ENCODE measurements around the gene CETN1.

DNA sequence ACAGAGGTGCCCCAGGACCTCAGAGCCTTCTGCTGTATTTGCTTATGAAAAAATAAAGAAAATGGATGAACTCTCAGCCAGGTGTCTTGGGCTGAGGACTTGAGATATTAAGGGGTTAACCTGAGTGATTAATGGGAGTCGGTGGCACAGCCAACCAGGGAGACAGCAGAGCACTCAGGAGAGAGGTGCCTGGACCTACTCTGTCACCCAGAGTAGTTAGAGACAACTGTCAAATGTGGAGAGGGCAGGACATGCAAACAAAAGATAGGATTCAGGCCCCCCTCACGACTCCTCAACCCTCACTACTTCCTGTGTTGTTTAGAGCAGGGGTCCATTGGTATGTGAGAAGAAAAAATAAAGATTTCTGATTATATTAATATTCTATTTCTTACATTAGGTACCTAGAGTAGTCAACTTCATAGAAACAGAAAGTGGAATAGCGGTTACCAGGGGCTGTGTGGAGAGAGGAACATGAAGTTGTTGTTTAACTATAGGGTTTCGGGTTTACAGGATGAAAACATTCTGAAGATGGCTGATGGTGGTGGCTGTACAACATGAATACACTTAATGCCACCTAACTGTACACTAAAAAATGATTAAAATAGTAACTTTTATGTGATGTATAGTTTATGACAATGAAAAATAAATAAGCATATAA lies 28.6 kb upstream of the CETN1 start:
- TF ChIP-seq, protein P1, sequence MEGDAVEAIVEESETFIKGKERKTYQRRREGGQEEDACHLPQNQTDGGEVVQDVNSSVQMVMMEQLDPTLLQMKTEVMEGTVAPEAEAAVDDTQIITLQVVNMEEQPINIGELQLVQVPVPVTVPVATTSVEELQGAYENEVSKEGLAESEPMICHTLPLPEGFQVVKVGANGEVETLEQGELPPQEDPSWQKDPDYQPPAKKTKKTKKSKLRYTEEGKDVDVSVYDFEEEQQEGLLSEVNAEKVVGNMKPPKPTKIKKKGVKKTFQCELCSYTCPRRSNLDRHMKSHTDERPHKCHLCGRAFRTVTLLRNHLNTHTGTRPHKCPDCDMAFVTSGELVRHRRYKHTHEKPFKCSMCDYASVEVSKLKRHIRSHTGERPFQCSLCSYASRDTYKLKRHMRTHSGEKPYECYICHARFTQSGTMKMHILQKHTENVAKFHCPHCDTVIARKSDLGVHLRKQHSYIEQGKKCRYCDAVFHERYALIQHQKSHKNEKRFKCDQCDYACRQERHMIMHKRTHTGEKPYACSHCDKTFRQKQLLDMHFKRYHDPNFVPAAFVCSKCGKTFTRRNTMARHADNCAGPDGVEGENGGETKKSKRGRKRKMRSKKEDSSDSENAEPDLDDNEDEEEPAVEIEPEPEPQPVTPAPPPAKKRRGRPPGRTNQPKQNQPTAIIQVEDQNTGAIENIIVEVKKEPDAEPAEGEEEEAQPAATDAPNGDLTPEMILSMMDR (IDR thresholded peaks at IDR 0.05), result no peak
- no peak for TF ChIP-seq EZH2 (IDR thresholded peaks at IDR 0.05; ENCODE audit: borderline replicate concordance, insufficient read depth, low read depth, low read length, poor library complexity, severe bottlenecking)
